HG03196 (cell line): ENCODE measurements around the gene SRY.
"Not testable (repeated sequence)": the region's sequence is repeated elsewhere in the genome, so short reads cannot be mapped to it uniquely, and the experiment has no call there.

ENCODE experiments used
- ATAC-seq: cut with Tn5 transposase; IDR thresholded peaks from one replicate; pipeline ENCODE4 v1.9.1; 2021; ENCODE audit not compliant: unreplicated experiment

The SRY gene

GRCh38 chrY:2787600-2787999, at the start of gene SRY:
TSS of gene SRY (minus strand) at chrY:2787682. CDS start at chrY:2787603, 79 bp downstream.
- ATAC-seq = no peak

DNA sequence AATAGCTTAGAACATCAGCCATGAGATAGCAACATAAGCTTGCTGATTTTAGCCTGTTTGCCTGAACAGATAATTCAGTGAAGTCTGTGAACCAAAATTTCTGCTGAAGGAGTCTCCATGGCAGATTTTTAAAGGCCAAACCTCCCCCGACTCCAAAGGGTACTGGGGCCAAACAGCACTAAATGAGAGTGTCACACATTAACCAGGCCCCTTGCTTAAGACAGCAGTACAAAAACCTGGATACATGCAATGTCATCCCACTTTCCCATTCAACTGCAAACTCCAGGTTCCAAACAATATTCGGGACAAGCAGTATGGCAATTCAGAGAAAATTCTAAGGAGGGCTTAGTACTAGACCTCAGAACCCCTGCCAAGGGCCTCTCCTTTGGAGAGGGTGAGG, 49.6 kb upstream of the SRY start:
- ATAC-seq = no peak

DNA sequence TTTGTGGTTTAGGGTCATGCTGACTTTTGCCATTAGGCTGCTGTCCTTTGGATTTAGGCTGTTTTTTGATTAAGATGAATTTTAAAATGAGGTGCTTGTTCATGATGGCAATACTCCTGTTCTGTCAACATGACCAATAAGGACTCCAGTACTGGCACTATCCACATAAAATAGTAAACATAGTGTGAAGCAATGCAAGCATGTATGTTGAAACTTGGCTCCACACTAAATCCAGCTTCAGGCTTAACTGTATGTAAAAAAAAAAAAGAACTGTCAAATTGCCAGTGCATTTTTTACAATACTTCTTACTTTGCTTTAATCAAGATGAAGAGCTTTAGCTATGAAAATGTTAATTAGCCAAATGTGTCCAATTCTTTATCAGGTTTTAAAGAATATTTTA, 47.7 kb upstream of the SRY start:
- no peak for ATAC-seq

DNA sequence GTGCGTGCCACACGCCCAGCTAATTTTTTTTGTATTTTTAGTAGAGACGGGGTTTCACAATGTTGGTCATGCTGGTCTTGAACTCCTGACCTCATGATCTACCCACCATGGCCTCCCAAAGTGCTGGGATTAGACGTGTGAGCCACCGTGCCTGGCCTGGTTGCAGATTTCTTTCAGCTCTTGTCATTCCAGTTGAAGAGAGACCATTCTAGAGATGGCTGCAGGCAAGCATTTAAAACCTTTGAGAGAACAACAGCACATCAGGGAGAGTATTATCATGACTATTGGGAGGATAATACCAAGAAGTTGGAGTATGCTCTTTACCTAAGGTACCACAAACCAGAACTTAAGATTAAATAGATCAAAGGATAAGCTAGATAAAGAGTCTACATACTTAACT, 41.0 kb upstream of the SRY start:
- ATAC-seq = no peak

DNA sequence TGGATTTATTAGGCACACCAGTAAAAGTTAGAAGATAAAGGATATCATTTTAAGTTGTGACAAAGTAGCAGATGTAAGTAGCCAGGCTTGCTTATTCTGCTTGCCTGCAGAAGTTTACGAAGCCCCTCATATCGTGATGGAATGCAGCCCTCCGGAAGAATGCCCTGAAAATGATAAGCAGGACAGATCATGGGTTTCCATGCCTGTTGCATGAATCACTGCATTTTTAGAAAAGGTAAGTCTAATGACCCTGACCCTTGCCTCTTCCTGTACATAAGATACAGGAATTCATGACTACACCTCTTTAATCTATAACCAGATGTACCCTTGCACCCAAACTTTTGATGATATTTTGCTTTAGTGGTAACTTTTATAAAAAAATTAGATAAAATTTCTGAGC, 37.0 kb upstream of the SRY start:
- no peak for ATAC-seq

- ATAC-seq = not testable (repeated sequence)
Measured at GRCh38 chrY:2817146-2817896, 29.8 kb upstream of the SRY start.

GRCh38 chrY:2800246-2800645, 12.8 kb upstream of the SRY start:
- no peak for ATAC-seq

GRCh38 chrY:2797991-2798390, 10.5 kb upstream of the SRY start:
- no peak for ATAC-seq

GRCh38 chrY:2796977-2797523, 9.6 kb upstream of the SRY start:
- no peak for ATAC-seq

DNA sequence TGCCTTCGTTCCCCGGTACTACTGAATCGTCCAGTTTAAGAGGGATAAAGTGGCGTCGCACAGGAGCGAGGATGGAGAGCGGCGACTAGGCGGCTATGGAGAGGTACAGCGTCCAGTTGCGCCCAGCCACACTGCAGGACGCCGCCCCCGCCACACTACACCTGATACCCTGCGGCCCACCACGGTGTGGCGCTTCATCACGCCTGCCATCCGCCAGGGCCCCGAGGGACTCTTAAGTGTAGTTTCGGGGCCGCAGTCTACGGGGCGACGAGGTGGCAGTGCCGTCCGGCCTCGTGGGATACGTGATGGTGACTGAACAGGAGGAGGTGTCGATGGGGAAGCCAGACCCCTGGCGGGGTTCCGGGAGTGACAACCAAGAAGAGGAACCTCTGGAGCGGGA, 2.3 kb upstream of the SRY start:
- no peak for ATAC-seq

DNA sequence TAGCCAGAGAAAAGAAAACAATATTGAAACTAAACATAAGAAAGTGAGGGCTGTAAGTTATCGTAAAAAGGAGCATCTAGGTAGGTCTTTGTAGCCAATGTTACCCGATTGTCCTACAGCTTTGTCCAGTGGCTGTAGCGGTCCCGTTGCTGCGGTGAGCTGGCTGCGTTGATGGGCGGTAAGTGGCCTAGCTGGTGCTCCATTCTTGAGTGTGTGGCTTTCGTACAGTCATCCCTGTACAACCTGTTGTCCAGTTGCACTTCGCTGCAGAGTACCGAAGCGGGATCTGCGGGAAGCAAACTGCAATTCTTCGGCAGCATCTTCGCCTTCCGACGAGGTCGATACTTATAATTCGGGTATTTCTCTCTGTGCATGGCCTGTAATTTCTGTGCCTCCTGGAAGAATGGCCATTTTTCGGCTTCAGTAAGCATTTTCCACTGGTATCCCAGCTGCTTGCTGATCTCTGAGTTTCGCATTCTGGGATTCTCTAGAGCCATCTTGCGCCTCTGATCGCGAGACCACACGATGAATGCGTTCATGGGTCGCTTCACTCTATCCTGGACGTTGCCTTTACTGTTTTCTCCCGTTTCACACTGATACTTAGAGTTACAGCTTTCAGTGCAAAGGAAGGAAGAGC, 488 bp downstream of the SRY start:
- ATAC-seq = no peak
